HUES64 (cell line): ENCODE results near the gene FNDC7.
"Not testable (repeated sequence)": the region's sequence is repeated elsewhere in the genome, so short reads cannot be mapped to it uniquely, and the experiment has no call there.

ENCODE experiments used
- H3K27ac ChIP-seq: 2 replicates; pipeline ENCODE4 v1.7.0; 2013; ENCODE audit warnings: low read depth, low read length, inconsistent platforms
- H3K27me3 ChIP-seq: 2 replicates; pipeline ENCODE4 v1.6.1; 2013; ENCODE audit warnings: mild to moderate bottlenecking, low read length; ENCODE audit not compliant: insufficient read depth
- H3K36me3 ChIP-seq: 2 replicates; pipeline ENCODE4 v1.6.1; 2013; ENCODE audit warnings: mild to moderate bottlenecking, low read length; ENCODE audit not compliant: insufficient read depth
- H3K4me1 ChIP-seq: 2 replicates; pipeline ENCODE4 v1.6.1; 2013; ENCODE audit warnings: mild to moderate bottlenecking, low read length, moderate library complexity; ENCODE audit not compliant: insufficient read depth
- H3K4me3 ChIP-seq: 2 replicates; pipeline ENCODE4 v1.5.1; 2013; ENCODE audit warnings: mild to moderate bottlenecking, low read length, moderate library complexity
- H3K9ac ChIP-seq: 2 replicates; pipeline ENCODE4 v1.6.1; 2013; ENCODE audit warnings: mild to moderate bottlenecking, low read depth, low read length
- H3K9me3 ChIP-seq: 2 replicates; pipeline ENCODE4 v1.6.1; 2013; ENCODE audit warnings: low read depth, low read length; ENCODE audit not compliant: insufficient read depth
- WGBS: fragments of 150-250, 120-280 bp; methylation state at CpG from one replicate; pipeline ENCODE4 v1.1.7; 2013; ENCODE audit warnings: missing lambda C conversion rate; 5-methylcytosine and 5-hydroxymethylcytosine counted together

The FNDC7 gene

GRCh38 chr1:108679586-108680213 is 33.0 kb upstream of the FNDC7 start:
- Histone ChIP-seq H3K27me3 (no peaks in the 10 kb centered on the region), H3K27ac (no peak overlapping the region), H3K9ac (no peak overlapping the region), H3K4me1 (peaks cover 6% of the 10 kb centered on the region; the same call in 1 of the 2 replicates), H3K9me3 (no peaks in the 10 kb centered on the region), H3K4me3 (no peak overlapping the region), H3K36me3 (no peaks in the 10 kb centered on the region)
- WGBS, result 94% methylated on average over 9 of the region's 10 CpGs

GRCh38 chr1:108681701-108682100 is 31.0 kb upstream of the FNDC7 start:
- not testable (repeated sequence) for H3K9me3 ChIP-seq, H3K36me3 ChIP-seq, H3K27me3 ChIP-seq, H3K9ac ChIP-seq, H3K4me3 ChIP-seq
- peak overlapping the region; percentile 61; the same call in 1 of the 2 replicates for H3K27ac ChIP-seq
- WGBS, result 86% methylated on average over 4 of the region's 4 CpGs
- peaks cover 13% of the 10 kb centered on the region for H3K4me1 ChIP-seq

GRCh38 chr1:108685529-108685928 is 27.2 kb upstream of the FNDC7 start:
- Histone ChIP-seq H3K27ac (no peak overlapping the region), H3K9me3 (no peaks in the 10 kb centered on the region), H3K27me3 (no peaks in the 10 kb centered on the region), H3K36me3 (no peaks in the 10 kb centered on the region), H3K9ac (no peak overlapping the region), H3K4me1 (peaks cover 13% of the 10 kb centered on the region), H3K4me3 (no peak overlapping the region)
- WGBS, result 87% methylated on average over 1 of the region's 1 CpG

DNA sequence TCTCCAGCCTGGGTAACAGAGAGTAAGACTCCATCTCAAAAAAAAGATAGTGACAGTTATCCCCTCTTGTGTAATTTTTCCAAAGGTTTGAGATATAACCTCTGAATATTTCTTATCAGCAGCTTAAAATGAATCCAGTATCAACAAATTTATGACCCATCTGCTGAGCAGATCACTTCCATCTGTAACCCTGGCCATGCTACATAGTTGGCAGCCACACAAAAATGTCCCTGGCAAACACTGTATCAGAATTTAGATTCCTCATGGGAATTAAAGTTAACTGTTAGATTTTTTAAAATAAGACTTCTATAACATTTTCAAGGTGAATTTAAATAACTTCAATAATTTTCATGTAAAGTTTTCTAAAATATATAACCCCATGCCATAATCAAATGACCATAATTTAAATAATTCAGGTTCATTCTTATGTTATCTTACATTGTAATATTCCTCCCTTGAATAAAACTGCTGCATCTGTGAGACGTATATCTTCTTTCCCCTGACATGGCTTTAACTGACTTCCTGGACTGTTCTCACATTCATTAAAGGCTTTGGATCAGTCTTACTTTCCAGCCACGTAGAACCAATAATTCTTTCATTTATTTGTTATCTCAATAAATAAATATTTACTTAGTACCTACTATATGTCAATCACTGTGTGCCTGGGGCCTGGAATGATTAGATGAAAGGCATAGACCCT is 25.9 kb upstream of the FNDC7 start:
- Histone ChIP-seq H3K36me3 (no peaks in the 10 kb centered on the region), H3K27me3 (no peaks in the 10 kb centered on the region), H3K4me1 (peaks cover 9% of the 10 kb centered on the region), H3K9ac (no peak overlapping the region), H3K9me3 (no peaks in the 10 kb centered on the region), H3K27ac (no peak overlapping the region), H3K4me3 (no peak overlapping the region)
- WGBS, result 98% methylated on average over 1 of the region's 2 CpGs

GRCh38 chr1:108691128-108691941 is 21.4 kb upstream of the FNDC7 start:
- H3K9me3 ChIP-seq, result no peaks in the 10 kb centered on the region
- H3K27ac ChIP-seq, result peak overlapping the region; percentile 96
- H3K36me3 ChIP-seq, result peaks cover 25% of the 10 kb centered on the region
- 31% methylated on average over 10 of the region's 12 CpGs for WGBS
- H3K27me3 ChIP-seq, result no peaks in the 10 kb centered on the region
- peaks cover 5% of the 10 kb centered on the region for H3K4me1 ChIP-seq
- peak overlapping the region; percentile 83 for H3K4me3 ChIP-seq
- peak overlapping the region; percentile 97 for H3K9ac ChIP-seq

DNA sequence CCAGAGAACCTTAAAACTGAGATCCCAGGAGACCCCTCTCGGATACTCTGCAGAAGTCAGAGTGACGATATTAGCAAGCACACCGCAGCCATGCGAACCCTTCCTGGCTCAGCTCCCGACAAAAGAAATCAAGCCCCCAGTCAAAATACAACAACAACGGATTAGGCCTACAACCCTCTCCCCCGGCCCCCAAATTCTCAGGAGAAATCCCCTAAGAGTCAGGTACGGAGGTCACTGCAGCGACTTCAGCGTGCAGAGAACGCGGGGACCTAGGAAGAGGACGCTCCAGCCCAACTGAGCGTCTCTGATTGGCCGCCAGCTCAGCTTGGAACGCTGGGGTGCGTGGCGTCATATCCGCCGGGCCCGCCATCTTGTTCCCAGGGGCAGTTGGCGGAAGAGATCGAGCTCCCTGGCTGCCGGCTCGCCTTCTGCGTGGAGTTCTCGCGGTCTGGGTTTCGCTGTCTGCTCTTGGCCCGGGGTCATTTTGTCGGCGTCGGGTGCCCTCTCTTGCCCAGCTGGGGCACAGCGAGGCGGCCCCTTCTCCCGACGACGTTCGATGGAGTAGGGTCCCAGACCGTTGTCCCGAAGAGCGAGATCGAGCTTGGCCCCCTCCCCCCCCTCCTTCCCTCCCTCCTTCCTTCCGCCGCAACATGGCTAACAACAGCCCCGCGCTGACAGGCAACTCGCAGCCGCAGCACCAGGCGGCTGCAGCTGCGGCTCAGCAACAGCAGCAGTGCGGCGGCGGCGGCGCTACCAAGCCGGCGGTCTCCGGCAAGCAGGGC is 20.6 kb upstream of the FNDC7 start, which contains the start of gene PRPF38B:
Gene PRPF38B (plus strand): TSS at position 369 of the 782 bp plus-strand sequence. CDS start 282 bp downstream, at position 651.
- under 1% methylated on average over 59 of the region's 59 CpGs for WGBS
- Histone ChIP-seq H3K9me3 (no peaks in the 10 kb centered on the region), H3K27ac (peak within 1 kb of the TSS; percentile 96), H3K27me3 (no peaks in the 10 kb centered on the region), H3K9ac (peak within 1 kb of the TSS; percentile 97), H3K36me3 (peaks cover 33% of the 10 kb centered on the region), H3K4me3 (peak within 1 kb of the TSS; percentile 83), H3K4me1 (peaks cover 5% of the 10 kb centered on the region)

- Histone ChIP-seq H3K27ac (peak overlapping the region; percentile 96), H3K4me3 (peak overlapping the region; percentile 83), H3K27me3 (no peaks in the 10 kb centered on the region), H3K9ac (peak overlapping the region; percentile 97), H3K9me3 (no peaks in the 10 kb centered on the region), H3K4me1 (peaks cover 5% of the 10 kb centered on the region), H3K36me3 (peaks cover 41% of the 10 kb centered on the region)
- under 1% methylated on average over 32 of the region's 36 CpGs for WGBS
Measured at GRCh38 chr1:108692724-108693655, 19.7 kb upstream of the FNDC7 start.

DNA sequence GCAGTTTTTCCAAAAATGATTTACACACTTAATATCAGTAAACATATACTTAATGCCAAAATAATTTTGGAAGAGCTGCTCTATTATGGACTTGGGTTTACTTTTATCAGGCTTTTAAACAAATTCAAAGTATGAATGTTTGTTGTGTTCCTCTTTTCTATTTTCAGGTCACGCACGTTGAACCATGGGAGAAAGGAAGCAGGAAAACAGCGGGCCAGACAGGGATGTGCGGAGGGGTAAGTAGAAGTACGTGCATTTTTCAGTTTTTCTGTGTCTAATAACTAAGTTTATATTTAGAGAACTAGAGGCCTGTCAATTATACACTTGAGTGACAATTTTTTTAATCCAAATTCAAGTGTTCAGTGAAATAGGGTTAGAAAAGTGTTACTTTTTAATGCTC is 17.2 kb upstream of the FNDC7 start:
- H3K27ac ChIP-seq, result no peak overlapping the region
- peaks cover 5% of the 10 kb centered on the region for H3K4me1 ChIP-seq
- H3K27me3 ChIP-seq, result no peaks in the 10 kb centered on the region
- no peaks in the 10 kb centered on the region for H3K9me3 ChIP-seq
- WGBS, result 93% methylated on average over 5 of the region's 5 CpGs
- H3K36me3 ChIP-seq, result peaks cover 67% of the 10 kb centered on the region
- H3K9ac ChIP-seq, result no peak overlapping the region
- peak overlapping the region; percentile 83; the same call in 1 of the 2 replicates for H3K4me3 ChIP-seq

- peaks cover 72% of the 10 kb centered on the region for H3K36me3 ChIP-seq
- H3K4me1 ChIP-seq, result peaks cover 5% of the 10 kb centered on the region
- no peak overlapping the region for H3K9ac ChIP-seq
- H3K9me3 ChIP-seq, result no peaks in the 10 kb centered on the region
- no peak overlapping the region for H3K27ac ChIP-seq
- no peak overlapping the region for H3K4me3 ChIP-seq
- 96% methylated on average over 22 of the region's 22 CpGs for WGBS
- no peaks in the 10 kb centered on the region for H3K27me3 ChIP-seq
Measured at GRCh38 chr1:108699375-108700332, 13.1 kb upstream of the FNDC7 start.
